GM19372 (cell line): ENCODE results near the gene SLC5A2.

Source experiments
- ATAC-seq: cut with Tn5 transposase; IDR thresholded peaks from one replicate; pipeline ENCODE4 v1.9.1; 2021; ENCODE audit warnings: mild to moderate bottlenecking, low read depth, moderate library complexity; ENCODE audit not compliant: unreplicated experiment

The SLC5A2 gene

GRCh38 chr16:31459687-31460581 is 23.0 kb upstream of the SLC5A2 start:
- peak; percentile 66 for ATAC-seq

GRCh38 chr16:31460582-31461002 is 22.3 kb upstream of the SLC5A2 start:
- no peak for ATAC-seq

GRCh38 chr16:31461201-31461920 is 21.6 kb upstream of the SLC5A2 start:
- no peak for ATAC-seq

- ATAC-seq = no peak
These were observed 20.8 kb upstream of the SLC5A2 start for GRCh38 chr16:31461921-31462804.

- ATAC-seq = no peak
These were observed 18.6 kb upstream of the SLC5A2 start for GRCh38 chr16:31464348-31464769.

GRCh38 chr16:31464781-31465260 is 18.1 kb upstream of the SLC5A2 start:
- ATAC-seq = no peak

- no peak for ATAC-seq
These were observed 17.0 kb upstream of the SLC5A2 start for GRCh38 chr16:31465788-31466370.

- ATAC-seq = no peak
These were observed 16.5 kb upstream of the SLC5A2 start for GRCh38 chr16:31466381-31466841.

GRCh38 chr16:31467151-31467773 is 15.7 kb upstream of the SLC5A2 start:
- ATAC-seq = no peak

GRCh38 chr16:31467858-31468257 is 15.1 kb upstream of the SLC5A2 start:
- no peak for ATAC-seq

GRCh38 chr16:31470615-31471014 is 12.3 kb upstream of the SLC5A2 start:
- ATAC-seq = no peak

- no peak for ATAC-seq
These were observed 11.6 kb upstream of the SLC5A2 start for GRCh38 chr16:31471241-31471874.

GRCh38 chr16:31471875-31472708 is 10.8 kb upstream of the SLC5A2 start, which contains the start of gene TGFB1I1:
TSS of gene TGFB1I1 (plus strand) at chr16:31472152. CDS start at chr16:31472189, 37 bp downstream.
- ATAC-seq = no peak

- ATAC-seq = no peak
These were observed 10.2 kb upstream of the SLC5A2 start for GRCh38 chr16:31472709-31473203.

GRCh38 chr16:31473264-31473984 is 9.5 kb upstream of the SLC5A2 start:
- no peak for ATAC-seq

GRCh38 chr16:31474173-31474714 is 8.7 kb upstream of the SLC5A2 start:
- no peak for ATAC-seq
